Left colon (tissue), 2 donors: ENCODE measurements around the gene HOPX. TPM values are rescaled to one million over a fixed set of nuclear protein-coding genes. Genes with fewer than 3 reads are reported as not detected.
"Not testable (repeated sequence)": the region's sequence is repeated elsewhere in the genome, so short reads cannot be mapped to it uniquely, and the experiment has no call there.

Source experiments
- ATAC-seq: fragments of 200-7000 bp; cut with Tn5 transposase; one replicate; pipeline ENCODE4 v1.9.1; 2020; ENCODE audit warnings: mild to moderate bottlenecking, moderate library complexity
- DNase-seq, 2 donors: peaks; one replicate each; pipeline ENCODE4 v3.0.0-alpha.2; 2020
- intact Hi-C, 2 donors: fragments of 100-400 bp; cut with DNase I in 1 of 2; cut with micrococcal nuclease in 1 of 2; formaldehyde crosslinking; loops; one replicate each; pipeline versions ENCODE4 v1.11.2 to v1.14.0; 2022; cut with DNase I, micrococcal nuclease
- total RNA-seq, 2 donors: library from RNA; stranded (reverse); fragmentation: NEBNext Ultra II Directional; extraction: Animal tissue kit (Norgen Biotek cat#: 25700); gene quantifications; one replicate each; pipeline ENCODE4 v1.2.1, GENCODE V29; 2021
- donor health status: DM: no; HTN: no; CAD: no.
- donor health status: DM: yes; HTN: yes; CAD: no.

Gene HOPX
- total RNA-seq, 2 donors from 2014 or later = 0.76 to 2.7 TPM

DNA sequence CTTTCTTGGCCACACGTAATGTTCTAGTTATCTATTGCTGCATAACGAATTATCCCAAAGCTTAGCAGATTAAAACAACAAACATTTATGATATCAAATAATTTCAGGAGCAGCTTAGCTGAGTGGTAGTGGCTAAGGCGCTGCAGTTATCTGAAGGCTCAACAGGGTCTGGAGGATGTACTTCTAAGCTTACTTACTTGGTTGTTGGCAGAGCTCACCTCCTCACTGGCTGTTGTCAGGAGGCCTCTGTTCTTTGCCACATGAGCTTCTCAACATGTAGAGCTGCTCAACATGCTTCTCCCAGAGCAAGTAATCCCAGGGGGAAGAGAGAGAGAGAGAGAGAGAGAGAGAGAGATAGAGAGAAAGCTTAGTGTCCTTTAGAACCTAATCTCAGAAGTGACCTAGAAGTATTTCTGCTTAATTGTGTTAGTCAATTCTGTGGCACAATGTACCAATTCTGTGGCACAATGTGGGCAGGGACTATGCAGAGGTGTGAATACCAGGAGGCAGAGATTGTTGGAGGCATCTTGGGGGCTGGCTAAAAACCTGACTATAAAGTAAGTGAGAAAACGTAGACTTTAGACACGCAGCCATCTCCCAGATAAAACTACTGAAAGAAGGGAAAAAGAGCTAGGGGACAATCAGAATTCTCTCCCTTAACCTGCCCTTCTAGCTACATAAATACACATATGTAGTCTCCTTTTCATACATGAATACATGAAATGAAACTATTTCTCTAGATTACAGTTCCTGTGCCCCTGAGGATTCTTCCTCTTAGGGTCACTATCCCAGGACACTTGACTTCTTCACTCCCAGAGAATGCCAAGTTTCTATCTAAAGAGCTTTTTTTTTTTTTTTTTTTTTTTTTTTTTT, 40.2 kb downstream of the HOPX start:
- ATAC-seq (no peak), DNase-seq (no peak)
- intact Hi-C loops = no loop called here

GRCh38 chr4:56637791-56638190, 43.3 kb downstream of the HOPX start:
- ATAC-seq (no peak), DNase-seq (no peak)
- intact Hi-C loops = no loop called here

DNA sequence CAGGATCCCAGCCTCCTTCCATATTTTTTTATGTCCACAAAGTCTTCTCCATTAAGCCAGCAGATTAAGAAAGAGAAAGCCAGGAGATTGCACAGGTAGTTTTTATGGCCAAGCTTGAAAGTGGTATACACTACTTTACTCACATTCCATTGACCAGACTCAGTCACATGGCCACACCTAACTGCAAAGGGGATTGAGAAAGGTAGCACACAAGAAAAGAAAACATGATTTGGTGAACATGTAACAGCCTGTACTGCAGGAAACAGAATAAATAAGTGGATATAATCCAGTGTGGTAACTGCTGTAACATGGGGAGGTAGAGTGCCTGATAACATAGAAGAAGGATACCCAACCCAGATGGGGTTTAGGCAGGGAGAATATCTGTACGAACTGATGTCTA, 43.9 kb downstream of the HOPX start:
- DNase-seq = no peak
- ATAC-seq = no peak
- intact Hi-C loops = no loop called here

GRCh38 chr4:56634954-56635353, 46.1 kb downstream of the HOPX start:
- intact Hi-C loops, ATAC-seq, DNase-seq: not testable (repeated sequence)

DNA sequence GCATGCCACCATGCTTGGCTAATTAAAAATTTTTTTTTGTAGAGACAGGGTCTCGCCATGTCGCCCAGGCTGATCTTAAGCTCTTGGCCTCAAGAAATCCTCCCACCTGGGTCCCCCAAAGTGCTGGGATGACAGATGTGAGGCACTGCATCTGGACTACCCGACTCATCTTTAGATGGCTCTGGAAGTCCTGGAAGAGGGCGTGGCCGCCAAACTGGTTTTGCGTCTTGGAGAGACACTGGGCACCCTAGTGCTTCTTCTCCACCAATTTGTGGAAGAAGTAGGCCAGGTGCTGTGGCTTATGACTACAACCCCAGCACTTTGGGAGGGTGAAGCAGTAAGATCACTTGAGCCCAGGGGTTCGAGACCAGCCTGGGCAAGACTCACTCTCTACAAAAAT, 47.6 kb downstream of the HOPX start:
- intact Hi-C loops = no loop called here
- DNase-seq (no peak), ATAC-seq (no peak)

GRCh38 chr4:56630876-56631666, 50.0 kb downstream of the HOPX start:
- intact Hi-C loops = no loop called here
- ATAC-seq (no peak), DNase-seq (no peak)

DNA sequence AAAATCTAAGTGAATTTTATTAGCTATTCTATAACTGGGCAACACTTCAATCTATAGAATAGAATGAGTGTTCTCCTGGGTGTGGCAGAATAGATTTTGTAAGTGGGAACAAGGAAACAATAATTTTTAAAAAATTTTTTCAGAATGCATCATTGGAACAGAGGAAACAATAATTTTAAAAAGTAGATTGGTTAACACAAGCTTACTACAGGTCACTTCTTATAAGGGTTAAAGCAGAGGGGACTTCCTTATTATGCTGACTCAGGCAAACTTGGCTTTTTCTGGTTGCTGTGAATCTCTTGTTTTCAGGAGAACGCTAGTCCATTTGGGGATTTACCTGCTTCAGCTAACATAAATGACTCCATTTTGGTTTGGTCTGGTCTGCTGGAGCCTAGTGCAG, 52.5 kb downstream of the HOPX start:
- intact Hi-C loops = no loop called here
- DNase-seq (no peak), ATAC-seq (no peak)

- DNase-seq = no peak
Measured at GRCh38 chr4:56627985-56628384, 53.1 kb downstream of the HOPX start.

DNA sequence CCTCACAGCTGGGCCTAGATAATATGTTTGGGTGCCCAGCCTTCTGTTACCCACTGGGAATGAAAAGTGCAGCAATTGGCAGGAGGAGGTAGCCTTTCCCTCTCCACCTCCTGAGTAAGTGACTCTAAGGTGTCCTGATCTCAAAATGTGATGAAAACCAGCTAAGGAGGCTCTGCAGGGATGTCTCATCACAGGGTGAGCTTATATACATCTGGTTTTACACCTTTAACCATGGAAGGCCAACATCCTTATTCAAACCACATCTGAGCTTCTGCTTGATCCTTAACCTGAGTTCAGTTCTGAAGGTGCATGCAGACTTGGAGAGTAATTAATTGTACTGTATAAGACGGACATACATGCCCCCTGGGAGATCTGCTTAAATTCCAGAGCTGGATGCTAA, 53.7 kb downstream of the HOPX start:
- intact Hi-C loops = no loop called here
- DNase-seq (no peak), ATAC-seq (no peak)

More at GRCh38 chr4:56627985-56628384, 53.1 kb downstream of the HOPX start:
- no peak for ATAC-seq
- intact Hi-C loops = no loop called here

DNA sequence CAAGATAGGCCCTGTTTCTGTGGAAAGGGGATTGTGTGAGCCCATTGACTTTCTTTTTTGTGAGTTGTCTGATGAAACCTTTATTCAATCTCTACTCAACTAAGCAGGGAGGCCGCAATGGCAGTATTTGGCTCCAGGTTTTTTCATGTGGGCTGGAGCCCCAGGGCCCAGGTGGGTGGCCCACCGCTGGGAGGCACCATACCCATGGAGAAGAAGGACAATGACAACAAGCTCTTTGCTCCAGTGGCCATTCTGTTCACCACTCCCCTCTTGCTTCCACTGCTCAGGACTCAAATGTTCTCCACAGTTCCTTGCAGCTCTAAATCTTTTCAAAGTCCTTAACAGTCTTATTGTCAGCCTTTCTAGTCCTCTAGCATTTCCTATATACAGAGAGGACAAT, 54.1 kb downstream of the HOPX start:
- no peak for ATAC-seq
- intact Hi-C loops = no loop called here

GRCh38 chr4:56626420-56626819, 54.7 kb downstream of the HOPX start:
- intact Hi-C loops = no loop called here
- DNase-seq (no peak), ATAC-seq (no peak)

More for the DNA sequence above, 54.1 kb downstream of the HOPX start:
- DNase-seq = peak in 1 of 2 donors; percentile 12

GRCh38 chr4:56622176-56622575, 58.9 kb downstream of the HOPX start:
- no peak for DNase-seq
- intact Hi-C loops = no loop called here
- peak; percentile 52 for ATAC-seq

DNA sequence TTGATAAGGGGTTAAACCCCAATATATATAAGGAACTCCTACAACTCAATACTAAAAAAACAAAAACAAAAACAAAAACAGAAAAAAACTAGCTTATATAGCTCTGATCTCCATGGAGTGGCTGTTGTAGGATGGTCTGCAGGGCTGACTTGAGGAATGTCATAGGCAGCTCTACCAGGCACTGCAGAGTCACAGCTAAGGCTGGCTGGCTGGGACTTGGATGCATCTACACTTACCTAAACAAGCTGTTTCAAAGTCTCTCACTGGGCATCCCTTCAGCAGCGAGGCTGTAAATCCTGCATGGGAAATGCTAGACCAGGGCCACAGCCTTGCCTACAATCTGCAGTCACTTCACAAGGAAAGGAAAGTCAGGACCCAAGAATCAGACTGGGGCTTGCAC, 61.3 kb downstream of the HOPX start:
- DNase-seq (no peak), ATAC-seq (no peak)
- intact Hi-C loops = no loop called here

DNA sequence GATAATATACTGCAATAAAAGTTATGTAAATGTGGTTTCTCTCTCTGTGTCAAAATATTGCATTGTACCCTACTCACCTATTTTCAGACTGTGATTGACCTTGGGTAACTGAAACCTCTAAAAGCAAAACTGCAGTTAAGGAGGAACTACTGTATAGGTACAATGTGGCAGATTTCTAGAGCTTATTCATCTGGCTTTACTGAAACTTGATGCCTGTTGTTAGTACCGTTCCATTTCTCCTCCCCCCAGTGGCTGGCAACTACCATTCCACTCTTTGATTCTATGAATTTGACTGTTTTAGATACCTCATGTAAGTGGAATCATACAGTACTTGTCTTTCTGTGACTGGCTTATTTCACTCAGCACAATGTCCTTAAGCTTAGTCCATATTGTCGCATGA, 61.9 kb downstream of the HOPX start:
- intact Hi-C loops = no loop called here
- ATAC-seq = no peak
- no peak for DNase-seq

DNA sequence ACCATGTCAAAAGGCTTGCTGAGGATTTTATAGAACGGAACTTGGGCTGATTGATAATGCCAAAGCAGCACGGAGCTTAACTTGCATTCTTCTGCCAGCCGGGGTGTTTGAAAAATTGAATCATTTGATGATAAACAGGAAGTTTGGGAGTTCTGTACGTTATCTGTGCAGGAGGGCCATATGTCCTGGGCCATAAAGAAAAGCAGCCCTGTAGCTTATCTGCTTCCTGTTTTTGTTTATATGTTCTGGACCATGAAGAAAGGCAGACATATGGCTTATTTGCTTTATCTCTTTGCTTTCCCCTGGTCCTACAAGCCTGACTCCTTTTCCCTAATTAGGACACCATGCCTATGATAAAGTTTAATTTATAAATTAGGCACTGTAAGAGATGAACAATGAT, 62.4 kb downstream of the HOPX start:
- no peak for DNase-seq
- no peak for ATAC-seq
- intact Hi-C loops = no loop called here

DNA sequence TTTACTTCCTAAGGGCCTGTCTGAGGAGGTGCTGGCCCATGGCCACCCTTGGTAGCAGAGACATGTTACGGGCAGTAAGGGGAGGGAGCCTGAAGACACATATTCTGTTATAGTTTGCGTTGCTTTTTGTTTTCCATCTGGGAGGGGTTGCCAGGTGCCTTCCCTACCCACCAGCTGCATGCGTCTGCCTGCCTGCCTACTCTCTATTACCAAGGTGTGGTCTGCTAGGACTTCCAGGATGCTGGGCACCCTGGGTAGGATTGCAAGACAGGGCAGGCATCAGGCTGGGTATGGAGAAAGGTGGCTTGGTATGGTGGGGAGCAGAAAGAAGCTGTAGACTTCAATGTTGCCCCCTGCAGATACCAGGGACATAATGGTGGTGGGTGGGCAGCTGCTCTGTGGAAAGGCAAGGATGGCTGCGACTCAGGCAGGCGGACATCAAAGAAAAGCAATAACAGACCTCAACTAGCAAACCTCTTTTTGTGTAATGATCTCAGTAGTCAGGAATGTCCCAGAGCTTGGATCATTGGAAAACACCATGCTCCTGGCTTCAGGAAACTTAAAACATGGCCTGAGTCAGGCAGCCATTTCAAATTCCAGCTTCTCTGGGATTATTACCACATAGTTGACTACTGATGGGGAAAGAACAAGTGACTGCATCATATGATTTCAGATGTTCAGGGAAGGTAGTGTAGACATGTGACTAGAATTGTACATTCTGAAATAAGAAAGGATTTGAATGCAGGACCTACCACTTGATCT, 67.8 kb downstream of the HOPX start:
- intact Hi-C loops = no loop called here
- DNase-seq (no peak), ATAC-seq (peak; percentile 58)

- no peak for DNase-seq
- intact Hi-C loops = no loop called here
- no peak for ATAC-seq
Measured at GRCh38 chr4:56612282-56612681, 68.8 kb downstream of the HOPX start.

DNA sequence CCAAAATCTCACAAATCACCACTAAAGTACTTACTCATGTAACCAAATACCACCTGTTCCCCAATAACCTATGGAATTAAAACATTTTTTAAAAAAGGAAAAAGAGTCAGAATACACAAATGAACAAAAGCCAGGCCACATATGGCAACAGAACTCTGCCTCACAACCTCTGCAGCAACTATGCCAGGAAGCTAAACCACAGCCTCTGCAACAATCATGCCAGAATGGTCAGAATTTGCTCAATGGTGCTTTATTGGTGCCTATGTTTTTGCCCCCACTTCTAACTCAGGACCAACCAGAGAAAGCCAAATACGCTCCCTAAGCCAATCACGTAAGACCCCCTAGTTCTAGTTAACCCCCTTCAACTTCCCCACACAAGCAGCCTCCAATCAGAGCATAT, 69.6 kb downstream of the HOPX start:
- ATAC-seq (no peak), DNase-seq (no peak)
- intact Hi-C loops = no loop called here

DNA sequence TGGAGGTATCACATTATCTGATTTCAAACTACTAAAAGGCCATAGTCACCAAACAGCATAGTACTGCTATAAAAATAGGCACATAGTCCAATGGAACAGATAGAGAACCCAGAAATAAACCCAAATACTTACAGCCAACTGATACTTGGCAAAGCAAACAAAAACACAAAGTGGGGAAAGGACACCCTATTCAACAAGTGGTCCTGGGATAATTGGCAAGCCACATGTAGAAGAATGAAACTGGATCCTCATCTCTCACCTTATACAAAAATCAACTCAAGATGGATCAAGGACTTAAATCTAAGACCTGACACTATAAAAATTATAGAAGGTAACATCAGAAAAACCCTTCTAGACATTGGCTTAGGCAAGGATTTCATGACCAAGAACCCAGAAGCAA, 70.9 kb downstream of the HOPX start:
- intact Hi-C loops, ATAC-seq, DNase-seq: not testable (repeated sequence)
